ENCODE measurements around the gene BRSK2.

The BRSK2 gene

GRCh38 chr11:1496761-1497095, 107.0 kb downstream of the BRSK2 start:
- no peak for TF ChIP-seq CTCF (IDR thresholded peaks at IDR 0.05)

GRCh38 chr11:1497600-1497999, 107.9 kb downstream of the BRSK2 start:
- TF ChIP-seq CTCF (IDR thresholded peaks at IDR 0.05) = no peak

- no peak for TF ChIP-seq CTCF (IDR thresholded peaks at IDR 0.05)
Observed at GRCh38 chr11:1498262-1498661, 108.5 kb downstream of the BRSK2 start.

- TF ChIP-seq CTCF (IDR thresholded peaks at IDR 0.05) = no peak
Observed at GRCh38 chr11:1499261-1499890, 109.6 kb downstream of the BRSK2 start.

GRCh38 chr11:1499899-1500298, 110.2 kb downstream of the BRSK2 start:
- no peak for TF ChIP-seq CTCF (IDR thresholded peaks at IDR 0.05)

- TF ChIP-seq CTCF (IDR thresholded peaks at IDR 0.05) = no peak
Observed at GRCh38 chr11:1500466-1501420, 111.0 kb downstream of the BRSK2 start.

- no peak for TF ChIP-seq CTCF (IDR thresholded peaks at IDR 0.05)
Observed at GRCh38 chr11:1501421-1502167, 111.9 kb downstream of the BRSK2 start.
